ENCODE results near the gene GSTM1.

GSTM1 gene

GRCh38 chr1:109726007-109726406 is 38.4 kb downstream of the GSTM1 start:
- no peak for DNase-seq (ENCODE audit: extremely low read depth in 1 of 2, low read depth in 1 of 2)

GRCh38 chr1:109726728-109727373 is 39.2 kb downstream of the GSTM1 start:
- no peak for DNase-seq (ENCODE audit: extremely low read depth in 1 of 2, low read depth in 1 of 2)

- no peak for DNase-seq (ENCODE audit: extremely low read depth in 1 of 2, low read depth in 1 of 2)
Observed at GRCh38 chr1:109728870-109729269, 41.3 kb downstream of the GSTM1 start.

GRCh38 chr1:109730666-109731065 is 43.0 kb downstream of the GSTM1 start:
- no peak for DNase-seq (ENCODE audit: extremely low read depth in 1 of 2, low read depth in 1 of 2)

GRCh38 chr1:109732390-109732881 is 44.8 kb downstream of the GSTM1 start:
- DNase-seq (ENCODE audit: extremely low read depth in 1 of 2, low read depth in 1 of 2) = no peak

GRCh38 chr1:109733236-109733870 is 45.7 kb downstream of the GSTM1 start:
- DNase-seq (ENCODE audit: extremely low read depth in 1 of 2, low read depth in 1 of 2) = no peak

- DNase-seq (ENCODE audit: extremely low read depth in 1 of 2, low read depth in 1 of 2) = peak; percentile 60 to 66
Observed at GRCh38 chr1:109739738-109740614, 52.4 kb downstream of the GSTM1 start.

- DNase-seq (ENCODE audit: extremely low read depth in 1 of 2, low read depth in 1 of 2) = no peak
Observed at GRCh38 chr1:109740615-109741373, 53.2 kb downstream of the GSTM1 start, which contains the start of gene GSTM3. Gene GSTM3, minus strand, starts transcription at chr1:109741038. Its CDS starts 751 bp downstream, at chr1:109740287.
